ENCODE measurements around the gene DPCD.
A peak's percentile ranks its signal among the peaks of the same experiment; 100 is the strongest.
"Not testable (repeated sequence)": the region's sequence is repeated elsewhere in the genome, so short reads cannot be mapped to it uniquely, and the experiment has no call there.

The DPCD gene

DNA sequence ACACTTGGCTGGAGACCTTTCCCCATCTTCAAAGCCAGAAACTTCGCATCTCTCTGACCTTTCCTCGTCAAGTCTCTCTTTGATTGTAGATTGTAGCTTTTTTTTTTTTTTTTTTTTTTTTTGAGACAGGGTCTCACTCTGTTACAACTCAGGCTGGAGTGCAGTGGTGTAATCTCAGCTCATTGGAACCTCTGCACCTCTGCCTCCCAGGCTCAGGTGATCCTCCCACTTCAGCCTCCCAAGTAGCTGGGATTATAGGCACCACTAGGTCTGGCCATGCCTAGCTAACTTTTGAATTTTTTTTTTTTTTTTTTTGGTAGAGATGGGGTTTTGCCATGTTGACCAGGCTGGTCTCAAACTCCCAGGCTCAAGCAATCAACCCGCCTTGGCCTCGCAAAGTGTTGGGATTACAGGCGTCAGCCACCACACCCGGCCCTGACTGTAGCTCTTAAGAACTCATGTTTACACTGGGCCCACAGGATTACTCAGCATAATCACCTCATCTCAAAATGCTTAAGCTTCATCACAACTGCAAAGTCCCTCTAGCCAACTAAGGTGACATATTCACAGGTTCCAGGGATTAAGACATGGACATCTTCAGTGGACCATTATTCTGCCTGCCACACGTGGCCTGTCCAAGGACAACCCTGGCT lies 11.8 kb upstream of the DPCD start:
- no peak overlapping the region for H3K27ac ChIP-seq (ENCODE audit: low read depth, low read length)
- no peak overlapping the region for H3K9ac ChIP-seq (ENCODE audit: low read length)
- peaks cover 5% of the 10 kb centered on the region; the same call in 1 of the 2 replicates for H3K9me3 ChIP-seq (ENCODE audit: control insufficient read depth, insufficient read depth, low read depth, low read length)
- peaks cover 40% of the 10 kb centered on the region for H3K36me3 ChIP-seq (ENCODE audit: control insufficient read depth, insufficient read depth, low read length)
- peaks cover 11% of the 10 kb centered on the region for H3K4me1 ChIP-seq (ENCODE audit: control insufficient read depth, insufficient read depth, low read length)
- H3K27me3 ChIP-seq (ENCODE audit: control insufficient read depth, insufficient read depth, low read length) = peaks cover 16% of the 10 kb centered on the region
- no peak overlapping the region for H3K4me3 ChIP-seq (ENCODE audit: low read depth, low read length)

DNA sequence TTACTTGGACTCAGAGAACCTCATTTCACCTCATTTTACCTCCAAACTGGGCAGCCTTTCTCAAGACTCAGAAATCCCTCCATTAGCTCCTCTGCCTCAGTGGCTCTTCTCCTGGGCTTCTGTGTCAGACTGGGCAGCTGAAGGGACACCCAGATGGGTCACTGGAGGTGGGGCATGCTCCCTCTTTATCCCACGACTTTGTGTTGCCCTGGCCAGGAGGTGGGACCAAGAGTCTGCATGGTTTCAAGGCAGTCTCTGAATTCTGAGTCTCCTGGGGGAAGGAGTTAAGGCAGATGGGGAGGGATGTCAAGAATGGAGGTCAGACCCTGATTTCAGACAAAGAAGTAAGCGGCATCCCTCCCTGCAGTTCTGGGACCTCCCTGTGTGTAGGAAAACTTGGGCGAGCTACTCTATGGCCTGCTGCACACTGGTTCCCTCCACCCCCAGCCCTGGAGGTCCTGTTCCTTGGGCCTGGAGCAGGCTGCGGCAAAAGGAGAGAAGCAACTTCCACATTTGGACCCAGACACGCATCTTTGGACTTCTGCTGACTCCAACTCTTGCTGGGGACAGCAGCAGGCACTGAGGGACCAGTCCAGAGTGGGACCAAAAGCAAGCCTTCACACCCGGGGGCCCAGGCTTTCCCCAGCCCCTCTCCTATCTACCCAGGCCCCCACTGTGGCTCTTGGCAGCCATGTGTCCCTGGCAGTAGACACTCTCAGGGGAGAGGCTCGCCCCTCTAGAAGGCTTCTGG lies 10.8 kb upstream of the DPCD start:
- no peak overlapping the region for H3K9ac ChIP-seq (ENCODE audit: low read length)
- peaks cover 5% of the 10 kb centered on the region; the same call in 1 of the 2 replicates for H3K9me3 ChIP-seq (ENCODE audit: control insufficient read depth, insufficient read depth, low read depth, low read length)
- H3K27ac ChIP-seq (ENCODE audit: low read depth, low read length) = no peak overlapping the region
- no peak overlapping the region for H3K4me3 ChIP-seq (ENCODE audit: low read depth, low read length)
- H3K4me1 ChIP-seq (ENCODE audit: control insufficient read depth, insufficient read depth, low read length) = peaks cover 13% of the 10 kb centered on the region
- peaks cover 8% of the 10 kb centered on the region for H3K27me3 ChIP-seq (ENCODE audit: control insufficient read depth, insufficient read depth, low read length)
- peaks cover 43% of the 10 kb centered on the region for H3K36me3 ChIP-seq (ENCODE audit: control insufficient read depth, insufficient read depth, low read length)

GRCh38 chr10:101578192-101578591 lies 9.9 kb upstream of the DPCD start:
- no peaks in the 10 kb centered on the region for H3K27me3 ChIP-seq (ENCODE audit: control insufficient read depth, insufficient read depth, low read length)
- peaks cover 13% of the 10 kb centered on the region for H3K4me1 ChIP-seq (ENCODE audit: control insufficient read depth, insufficient read depth, low read length)
- peaks cover 51% of the 10 kb centered on the region for H3K36me3 ChIP-seq (ENCODE audit: control insufficient read depth, insufficient read depth, low read length)
- H3K9me3 ChIP-seq (ENCODE audit: control insufficient read depth, insufficient read depth, low read depth, low read length) = peaks cover 5% of the 10 kb centered on the region; the same call in 1 of the 2 replicates
- no peak overlapping the region for H3K9ac ChIP-seq (ENCODE audit: low read length)
- no peak overlapping the region for H3K27ac ChIP-seq (ENCODE audit: low read depth, low read length)
- H3K4me3 ChIP-seq (ENCODE audit: low read depth, low read length) = no peak overlapping the region

GRCh38 chr10:101578803-101579515 lies 9.2 kb upstream of the DPCD start:
- Histone ChIP-seq H3K27me3 (ENCODE audit: control insufficient read depth, insufficient read depth, low read length) (no peaks in the 10 kb centered on the region), H3K36me3 (ENCODE audit: control insufficient read depth, insufficient read depth, low read length) (peaks cover 58% of the 10 kb centered on the region), H3K9ac (ENCODE audit: low read length) (no peak overlapping the region), H3K27ac (ENCODE audit: low read depth, low read length) (no peak overlapping the region), H3K9me3 (ENCODE audit: control insufficient read depth, insufficient read depth, low read depth, low read length) (peaks cover 5% of the 10 kb centered on the region; the same call in 1 of the 2 replicates), H3K4me1 (ENCODE audit: control insufficient read depth, insufficient read depth, low read length) (peaks cover 13% of the 10 kb centered on the region), H3K4me3 (ENCODE audit: low read depth, low read length) (no peak overlapping the region)

GRCh38 chr10:101579516-101579870 lies 8.6 kb upstream of the DPCD start:
- no peaks in the 10 kb centered on the region for H3K27me3 ChIP-seq (ENCODE audit: control insufficient read depth, insufficient read depth, low read length)
- H3K4me1 ChIP-seq (ENCODE audit: control insufficient read depth, insufficient read depth, low read length) = peaks cover 13% of the 10 kb centered on the region
- H3K9ac ChIP-seq (ENCODE audit: low read length) = no peak overlapping the region
- no peak overlapping the region for H3K4me3 ChIP-seq (ENCODE audit: low read depth, low read length)
- peaks cover 61% of the 10 kb centered on the region for H3K36me3 ChIP-seq (ENCODE audit: control insufficient read depth, insufficient read depth, low read length)
- no peak overlapping the region for H3K27ac ChIP-seq (ENCODE audit: low read depth, low read length)
- H3K9me3 ChIP-seq (ENCODE audit: control insufficient read depth, insufficient read depth, low read depth, low read length) = peaks cover 5% of the 10 kb centered on the region; the same call in 1 of the 2 replicates

- Histone ChIP-seq H3K4me3 (ENCODE audit: low read depth, low read length) (peak overlapping the region; percentile 18; the same call in 1 of the 2 replicates), H3K4me1 (ENCODE audit: control insufficient read depth, insufficient read depth, low read length) (peaks cover 13% of the 10 kb centered on the region), H3K27me3 (ENCODE audit: control insufficient read depth, insufficient read depth, low read length) (no peaks in the 10 kb centered on the region), H3K9ac (ENCODE audit: low read length) (peak overlapping the region; percentile 8), H3K9me3 (ENCODE audit: control insufficient read depth, insufficient read depth, low read depth, low read length) (peaks cover 5% of the 10 kb centered on the region; the same call in 1 of the 2 replicates), H3K36me3 (ENCODE audit: control insufficient read depth, insufficient read depth, low read length) (peaks cover 68% of the 10 kb centered on the region), H3K27ac (ENCODE audit: low read depth, low read length) (no peak overlapping the region)
These were observed 7.4 kb upstream of the DPCD start for GRCh38 chr10:101580486-101581399.

DNA sequence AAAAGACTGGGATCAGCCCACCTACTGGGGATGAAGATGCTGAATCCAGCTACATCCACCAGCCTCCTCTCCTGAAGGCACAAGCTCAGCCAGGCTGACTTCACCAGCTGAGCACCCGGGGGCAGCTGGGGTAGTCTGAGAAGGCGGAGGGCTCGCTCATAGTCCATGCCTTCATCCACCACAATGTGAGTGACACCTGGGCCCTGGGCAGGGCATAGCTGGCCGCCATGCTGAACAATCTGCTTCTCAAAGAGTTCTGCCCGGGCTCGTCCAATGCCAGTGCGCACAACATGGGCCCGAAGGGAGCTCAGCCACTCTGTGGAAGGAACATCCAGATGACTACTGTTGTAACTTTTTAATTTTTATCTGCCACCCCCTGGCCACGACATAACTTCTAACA lies 2.3 kb upstream of the DPCD start:
- H3K4me1 ChIP-seq (ENCODE audit: control insufficient read depth, insufficient read depth, low read length) = peaks cover 22% of the 10 kb centered on the region
- H3K27me3 ChIP-seq (ENCODE audit: control insufficient read depth, insufficient read depth, low read length) = no peaks in the 10 kb centered on the region
- no peak overlapping the region for H3K9ac ChIP-seq (ENCODE audit: low read length)
- no peak overlapping the region for H3K27ac ChIP-seq (ENCODE audit: low read depth, low read length)
- no peak overlapping the region for H3K4me3 ChIP-seq (ENCODE audit: low read depth, low read length)
- H3K9me3 ChIP-seq (ENCODE audit: control insufficient read depth, insufficient read depth, low read depth, low read length) = no peaks in the 10 kb centered on the region
- peaks cover 32% of the 10 kb centered on the region for H3K36me3 ChIP-seq (ENCODE audit: control insufficient read depth, insufficient read depth, low read length)

DNA sequence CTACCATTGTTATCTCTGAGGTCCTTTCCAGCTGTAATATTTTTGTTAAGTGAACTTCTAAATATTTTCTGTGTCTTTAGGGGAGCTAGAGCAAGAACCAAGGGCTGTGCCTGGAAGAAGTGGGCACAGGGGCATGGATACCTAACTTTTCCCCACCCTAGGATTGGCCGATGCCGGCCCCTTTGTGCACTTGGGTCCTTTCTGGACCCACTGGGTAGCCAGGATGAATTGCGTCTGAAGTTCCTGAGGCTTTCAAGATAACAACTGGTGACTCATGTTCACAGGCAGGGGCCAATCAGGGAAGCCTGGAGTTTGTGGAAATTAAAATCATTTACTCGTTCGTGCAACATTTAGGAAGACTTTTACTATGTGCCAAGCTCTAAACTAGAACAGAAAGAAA lies 758 bp downstream of the DPCD start:
- H3K27ac ChIP-seq (ENCODE audit: low read depth, low read length) = no peak overlapping the region

GRCh38 chr10:101593331-101593730 lies 5.2 kb downstream of the DPCD start:
- H3K36me3 ChIP-seq (ENCODE audit: control insufficient read depth, insufficient read depth, low read length); H3K27ac ChIP-seq (ENCODE audit: low read depth, low read length); H3K4me3 ChIP-seq (ENCODE audit: low read depth, low read length); H3K9me3 ChIP-seq (ENCODE audit: control insufficient read depth, insufficient read depth, low read depth, low read length); H3K9ac ChIP-seq (ENCODE audit: low read length); H3K27me3 ChIP-seq (ENCODE audit: control insufficient read depth, insufficient read depth, low read length): not testable (repeated sequence)
- peaks cover 12% of the 10 kb centered on the region; the same call in 1 of the 2 replicates for H3K4me1 ChIP-seq (ENCODE audit: control insufficient read depth, insufficient read depth, low read length)

More for the DNA sequence above, 758 bp downstream of the DPCD start:
- Histone ChIP-seq H3K27me3 (ENCODE audit: control insufficient read depth, insufficient read depth, low read length) (no peaks in the 10 kb centered on the region), H3K9me3 (ENCODE audit: control insufficient read depth, insufficient read depth, low read depth, low read length) (no peaks in the 10 kb centered on the region), H3K9ac (ENCODE audit: low read length) (no peak overlapping the region), H3K36me3 (ENCODE audit: control insufficient read depth, insufficient read depth, low read length) (peaks cover 12% of the 10 kb centered on the region), H3K4me1 (ENCODE audit: control insufficient read depth, insufficient read depth, low read length) (peaks cover 15% of the 10 kb centered on the region), H3K4me3 (ENCODE audit: low read depth, low read length) (peak overlapping the region; percentile 96)

DNA sequence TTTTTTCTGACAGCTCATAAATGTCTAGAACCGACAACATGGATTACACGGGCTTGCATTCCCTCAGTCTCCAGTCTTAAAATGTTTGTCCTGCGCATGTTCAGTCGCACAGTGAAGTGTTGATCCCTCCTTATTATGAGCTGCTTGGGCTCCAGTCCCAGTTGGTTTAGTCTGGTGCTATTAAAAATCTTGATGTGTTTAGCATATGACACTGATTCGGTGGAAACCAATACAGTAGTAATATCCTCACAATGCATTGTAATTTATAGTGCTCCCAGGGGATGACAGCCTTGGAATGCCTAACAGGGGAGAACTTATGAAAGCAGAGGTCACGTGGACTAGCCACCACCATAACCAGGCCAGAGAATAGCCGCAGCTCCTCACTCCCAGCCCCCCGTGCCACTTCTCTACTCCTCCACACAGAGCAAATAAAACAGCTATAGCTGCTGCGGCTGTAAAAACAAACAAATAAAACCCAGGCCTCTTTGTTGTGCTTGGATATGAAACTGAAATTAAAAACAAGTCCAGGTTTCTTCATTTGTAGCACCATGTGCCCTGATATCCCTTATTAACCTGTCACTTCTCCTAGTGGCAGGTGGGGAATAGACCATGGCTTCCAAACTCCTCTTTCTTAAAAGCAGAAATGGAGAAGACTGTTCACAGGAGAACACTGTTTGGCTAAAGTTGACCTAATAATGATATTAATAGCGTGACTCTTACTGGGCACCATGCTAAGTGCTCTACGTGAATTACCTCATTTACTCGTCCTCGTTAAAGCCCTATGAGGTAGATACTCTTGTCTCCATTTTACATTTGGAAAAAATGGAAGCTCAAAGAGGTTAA lies 7.7 kb downstream of the DPCD start:
- H3K27ac ChIP-seq (ENCODE audit: low read depth, low read length) = no peak overlapping the region
- no peaks in the 10 kb centered on the region for H3K9me3 ChIP-seq (ENCODE audit: control insufficient read depth, insufficient read depth, low read depth, low read length)
- no peak overlapping the region for H3K9ac ChIP-seq (ENCODE audit: low read length)
- no peak overlapping the region for H3K4me3 ChIP-seq (ENCODE audit: low read depth, low read length)
- H3K27me3 ChIP-seq (ENCODE audit: control insufficient read depth, insufficient read depth, low read length) = no peaks in the 10 kb centered on the region
- H3K4me1 ChIP-seq (ENCODE audit: control insufficient read depth, insufficient read depth, low read length) = 0 out of 2 replicates have a peak, but pooled peaks cover 5% of the 10 kb centered on the region
- H3K36me3 ChIP-seq (ENCODE audit: control insufficient read depth, insufficient read depth, low read length) = no peaks in the 10 kb centered on the region
